Stimulated activated CD8-positive, alpha-beta memory T cell treated with anti-CD3 and anti-CD28 coated beads, Interleukin-12 subunit alpha, Interleukin-12 subunit beta, amount 100 ng/mL, for 4 hours (primary cell): ENCODE results near the gene MSI2.

ENCODE experiments used
- DNase-seq: peaks from one replicate; pipeline ENCODE4 v3.0.0-alpha.2; 2020; ENCODE audit warnings: low read depth

MSI2 gene

GRCh38 chr17:57505841-57506773, 249.8 kb downstream of the MSI2 start:
- DNase-seq = no peak

GRCh38 chr17:57506774-57507127, 250.4 kb downstream of the MSI2 start:
- DNase-seq = no peak

GRCh38 chr17:57507828-57508227, 251.5 kb downstream of the MSI2 start:
- no peak for DNase-seq

- DNase-seq = no peak
These were observed 252.3 kb downstream of the MSI2 start for GRCh38 chr17:57508671-57509070.

GRCh38 chr17:57511475-57512123, 255.3 kb downstream of the MSI2 start:
- DNase-seq = no peak

- DNase-seq = no peak
These were observed 255.9 kb downstream of the MSI2 start for GRCh38 chr17:57512258-57512657.

GRCh38 chr17:57512691-57513090, 256.4 kb downstream of the MSI2 start:
- DNase-seq = no peak

GRCh38 chr17:57513569-57513968, 257.2 kb downstream of the MSI2 start:
- no peak for DNase-seq

- no peak for DNase-seq
These were observed 258.3 kb downstream of the MSI2 start for GRCh38 chr17:57514614-57515013.

GRCh38 chr17:57515662-57516211, 259.4 kb downstream of the MSI2 start:
- DNase-seq = no peak

- DNase-seq = no peak
These were observed 260.2 kb downstream of the MSI2 start for GRCh38 chr17:57516290-57517230.

GRCh38 chr17:57517273-57517631, 260.9 kb downstream of the MSI2 start:
- no peak for DNase-seq

GRCh38 chr17:57517632-57518456, 261.5 kb downstream of the MSI2 start:
- DNase-seq = no peak

GRCh38 chr17:57518587-57519581, 262.6 kb downstream of the MSI2 start:
- DNase-seq = no peak

GRCh38 chr17:57519800-57520199, 263.5 kb downstream of the MSI2 start:
- no peak for DNase-seq

- DNase-seq = no peak
These were observed 265.3 kb downstream of the MSI2 start for GRCh38 chr17:57521606-57522005.

GRCh38 chr17:57522042-57523005, 266.0 kb downstream of the MSI2 start:
- no peak for DNase-seq

- no peak for DNase-seq
These were observed 267.8 kb downstream of the MSI2 start for GRCh38 chr17:57523926-57524632.
